Left forelimb (tissue), 1 donor: ENCODE results near the gene CLIP1.
"Not testable (repeated sequence)": the region's sequence is repeated elsewhere in the genome, so short reads cannot be mapped to it uniquely, and the experiment has no call there.

ENCODE experiments used
- DNase-seq: peaks from one replicate; pipeline ENCODE4 v3.0.0-alpha.2; 2018; ENCODE audit warnings: low spot score

Gene CLIP1

GRCh38 chr12:122395319-122395718, 27.1 kb downstream of the CLIP1 start:
- DNase-seq, result no peak

- no peak for DNase-seq
Measured at GRCh38 chr12:122394626-122395194, 27.8 kb downstream of the CLIP1 start.

GRCh38 chr12:122393817-122394216, 28.7 kb downstream of the CLIP1 start:
- DNase-seq, result no peak

GRCh38 chr12:122392411-122392810, 30.1 kb downstream of the CLIP1 start:
- no peak for DNase-seq

DNA sequence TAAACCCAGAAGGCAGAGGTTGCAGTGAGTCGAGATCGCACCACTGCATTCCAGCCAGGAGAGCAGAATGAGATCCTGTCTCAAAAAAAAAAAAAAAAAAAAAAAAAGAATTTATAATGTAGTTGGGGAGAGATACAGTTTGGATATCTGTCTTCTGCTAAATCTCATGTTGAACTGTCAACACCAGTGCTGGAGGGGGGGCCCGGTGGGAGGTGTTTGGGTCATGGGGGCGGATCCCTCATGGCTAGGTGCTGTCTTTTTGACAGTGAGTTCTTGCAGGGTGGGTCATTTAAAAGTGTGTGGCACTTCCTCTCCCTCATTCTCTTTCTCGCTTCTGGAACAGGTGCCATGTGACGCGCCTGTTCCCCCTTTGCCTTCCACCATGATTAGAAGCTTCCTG, 32.8 kb downstream of the CLIP1 start:
- no peak for DNase-seq

GRCh38 chr12:122387887-122388286, 34.6 kb downstream of the CLIP1 start:
- DNase-seq, result no peak

DNA sequence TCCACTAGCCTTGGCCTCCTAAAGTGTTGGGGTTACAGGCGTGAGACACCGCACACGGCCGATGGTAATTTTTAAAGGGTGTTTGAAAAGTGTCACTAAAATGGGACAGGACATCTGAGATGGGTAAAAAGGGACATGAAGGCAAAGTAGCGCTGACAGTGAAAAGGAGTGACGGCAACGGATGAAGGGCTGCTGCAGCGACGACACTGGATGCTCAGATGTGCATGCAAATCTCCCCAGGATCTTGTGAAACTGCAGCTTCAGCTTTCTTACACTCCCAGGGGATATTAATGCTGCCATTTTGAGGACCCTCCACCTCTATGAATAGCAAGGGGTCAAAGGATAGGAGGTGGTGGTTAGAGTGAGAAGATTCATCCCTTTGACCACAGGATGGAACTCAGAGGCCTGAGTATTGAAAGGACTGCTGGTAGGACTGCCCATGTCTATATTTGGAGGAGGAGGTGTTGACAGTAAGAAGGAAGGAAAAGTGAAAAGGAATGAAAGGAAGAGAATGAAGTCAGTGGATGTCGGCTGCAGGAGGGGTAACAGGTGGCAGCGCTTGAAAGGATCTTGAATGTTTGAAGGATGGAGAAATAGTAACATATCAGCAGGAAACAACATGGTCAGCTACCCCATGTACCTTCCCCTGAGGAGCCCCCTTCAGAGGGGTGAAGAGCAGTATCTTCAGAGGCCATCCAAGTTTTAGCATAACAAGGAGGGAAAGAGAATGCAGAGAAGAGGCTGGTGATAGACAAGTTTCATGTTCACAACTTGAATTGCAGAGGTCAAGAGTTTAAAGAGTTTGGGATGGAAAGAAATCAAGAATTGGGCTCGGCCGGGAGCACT, 37.1 kb downstream of the CLIP1 start:
- no peak for DNase-seq

- DNase-seq, result no peak
Measured at GRCh38 chr12:122382919-122383350, 39.5 kb downstream of the CLIP1 start.

GRCh38 chr12:122381021-122381420, 41.4 kb downstream of the CLIP1 start:
- no peak for DNase-seq

DNA sequence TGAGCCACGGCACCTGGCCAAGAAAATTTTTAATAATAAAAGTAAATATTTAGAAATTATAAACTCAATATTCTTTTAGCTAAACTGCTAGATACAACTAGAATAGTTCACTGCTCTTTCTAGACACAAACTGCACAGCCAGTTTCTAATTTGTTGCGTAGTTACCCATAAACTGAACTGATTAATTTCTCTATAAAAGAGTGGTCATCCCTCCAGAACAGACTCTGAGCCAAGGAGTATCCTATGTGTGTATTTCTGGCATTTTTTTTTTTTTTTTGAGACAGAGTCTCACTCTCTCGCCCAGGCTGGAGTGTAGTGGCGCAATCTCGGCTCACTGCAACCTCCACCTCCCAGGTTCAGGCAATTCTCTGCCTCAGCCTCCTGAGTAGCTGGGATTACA, 45.7 kb downstream of the CLIP1 start:
- DNase-seq, result not testable (repeated sequence)

GRCh38 chr12:122374707-122375106, 47.8 kb downstream of the CLIP1 start:
- no peak for DNase-seq

GRCh38 chr12:122371475-122372045, 50.9 kb downstream of the CLIP1 start:
- no peak for DNase-seq

DNA sequence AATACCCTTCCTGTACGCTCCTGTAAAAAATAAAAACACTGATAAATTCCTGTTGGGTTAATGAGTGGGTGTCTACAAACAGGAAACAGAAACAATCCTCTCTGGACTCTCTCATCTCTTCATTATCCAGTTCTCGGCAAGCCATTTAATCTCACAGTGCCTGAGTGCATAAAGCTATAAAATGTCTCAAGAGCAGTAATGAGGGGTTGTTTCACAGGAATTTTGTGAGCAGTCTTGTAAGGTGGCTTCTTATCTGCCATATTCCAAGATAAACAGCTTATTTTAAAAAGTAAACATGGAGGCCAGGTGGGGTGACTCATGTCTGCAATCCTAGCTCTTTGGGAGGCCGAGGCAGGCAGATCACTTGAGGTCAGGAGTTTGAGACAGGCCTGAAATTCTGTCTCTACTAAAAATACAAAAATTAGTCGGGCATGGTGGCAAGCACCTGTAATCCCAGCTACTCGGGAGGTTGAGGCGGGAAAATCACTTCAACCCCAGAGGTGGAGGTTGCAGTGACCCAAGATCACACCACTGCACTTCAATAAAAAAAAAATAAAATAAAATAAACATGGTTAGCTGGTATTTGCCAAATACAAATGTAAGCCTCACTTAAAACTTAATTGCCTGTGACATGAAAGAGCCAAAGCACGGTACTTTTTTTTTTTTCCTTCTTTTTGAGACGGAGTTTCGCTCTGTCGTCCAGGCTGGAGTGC, 54.0 kb downstream of the CLIP1 start:
- no peak for DNase-seq

- not testable (repeated sequence) for DNase-seq
Measured at GRCh38 chr12:122367632-122368031, 54.8 kb downstream of the CLIP1 start.

DNA sequence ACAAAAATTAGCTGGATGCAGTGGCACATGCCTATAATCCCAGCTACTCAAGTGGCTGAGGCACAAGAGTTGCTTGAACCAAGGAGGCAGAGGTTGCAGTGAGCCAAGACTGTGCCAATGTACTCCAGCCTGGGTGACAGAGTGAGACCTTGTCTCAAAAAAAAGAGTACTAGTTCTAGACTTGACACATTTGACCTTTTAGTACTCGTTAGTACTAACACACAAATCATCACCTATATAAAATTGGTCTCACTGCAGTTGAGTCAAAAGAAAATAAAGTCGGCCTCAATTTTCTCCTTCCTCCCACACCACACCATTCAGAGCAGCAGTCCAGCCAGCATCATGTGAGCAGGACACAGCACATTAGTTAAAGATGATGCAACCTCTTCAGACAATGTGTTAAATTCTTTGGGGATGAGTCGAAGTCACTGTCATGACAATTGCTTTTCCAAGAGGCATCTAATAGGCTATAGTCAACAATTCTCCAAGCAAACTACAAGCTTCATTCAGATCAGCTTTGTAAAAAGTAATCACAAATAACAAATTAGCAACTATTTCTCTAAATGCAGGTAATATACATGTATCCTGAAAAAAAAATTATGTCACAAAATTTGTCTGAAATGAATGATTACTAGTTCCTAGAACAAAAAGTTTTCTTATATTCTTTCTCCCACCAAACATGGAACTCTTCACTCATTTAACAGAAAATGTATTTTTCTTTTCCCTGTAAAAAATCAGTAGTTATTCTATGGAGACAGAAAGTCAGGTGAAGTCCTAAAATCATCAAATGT, 55.6 kb downstream of the CLIP1 start:
- no peak for DNase-seq

DNA sequence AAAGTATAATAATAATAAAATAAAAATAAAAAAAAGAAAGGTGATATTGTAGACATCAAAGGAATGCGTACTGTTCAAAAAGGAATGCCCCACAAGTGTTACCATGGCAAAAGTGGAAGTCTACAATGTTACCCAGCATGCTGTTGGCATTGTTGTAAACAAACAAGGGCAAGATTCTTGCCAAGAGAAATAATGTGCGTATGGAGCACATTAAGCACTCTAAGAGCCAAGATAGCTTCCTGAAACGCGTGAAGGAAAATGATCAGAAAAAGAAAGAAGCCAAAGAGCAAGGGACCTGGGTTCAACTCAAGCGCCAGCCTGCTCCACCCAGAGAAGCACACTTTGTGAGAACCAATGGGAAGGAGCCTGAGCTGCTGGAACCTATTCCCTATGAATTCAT, 57.2 kb downstream of the CLIP1 start:
- DNase-seq, result not testable (repeated sequence)

DNA sequence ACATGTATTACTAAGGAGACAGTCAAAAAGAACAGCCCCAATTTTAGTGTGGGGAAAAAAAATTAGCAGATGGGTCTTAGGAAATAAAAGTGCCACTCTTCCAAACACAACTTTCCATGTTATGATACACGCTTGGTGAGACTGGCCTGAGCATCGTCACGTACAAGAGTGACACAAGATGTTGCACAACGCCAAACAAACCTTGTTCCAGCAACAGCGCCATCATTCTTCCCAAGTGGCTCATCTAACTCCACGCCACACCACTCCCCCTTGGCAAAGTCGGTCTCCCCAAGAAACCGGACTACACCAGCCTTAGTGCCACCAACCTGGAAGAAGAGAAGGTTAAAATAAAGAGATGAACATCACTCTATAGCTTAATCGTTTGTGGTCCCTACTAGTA, 58.7 kb downstream of the CLIP1 start:
- DNase-seq, result no peak

- DNase-seq, result no peak
Measured at GRCh38 chr12:122362755-122363154, 59.7 kb downstream of the CLIP1 start.

DNA sequence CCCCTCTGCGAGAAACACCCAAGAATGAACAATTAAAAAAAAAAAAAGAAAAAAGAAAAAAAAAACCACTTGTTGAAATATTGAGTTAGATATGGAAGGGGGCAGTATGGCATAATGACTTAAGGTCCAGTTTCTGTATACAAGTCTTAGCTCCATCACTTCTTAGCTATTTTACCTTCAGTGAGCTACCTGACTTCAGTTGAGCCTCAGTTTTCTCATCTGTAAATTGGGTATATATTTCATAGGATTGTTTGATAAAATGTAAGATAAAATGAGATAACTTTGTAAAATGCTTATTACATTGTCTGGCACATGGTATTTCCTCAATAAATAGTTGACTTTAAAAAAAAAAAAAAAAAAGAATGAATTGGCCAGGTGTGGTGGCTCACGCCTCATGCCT, 64.1 kb downstream of the CLIP1 start:
- not testable (repeated sequence) for DNase-seq

- DNase-seq, result not testable (repeated sequence)
Measured at GRCh38 chr12:122357536-122357935, 64.9 kb downstream of the CLIP1 start.

GRCh38 chr12:122356991-122357390, 65.5 kb downstream of the CLIP1 start:
- not testable (repeated sequence) for DNase-seq

DNA sequence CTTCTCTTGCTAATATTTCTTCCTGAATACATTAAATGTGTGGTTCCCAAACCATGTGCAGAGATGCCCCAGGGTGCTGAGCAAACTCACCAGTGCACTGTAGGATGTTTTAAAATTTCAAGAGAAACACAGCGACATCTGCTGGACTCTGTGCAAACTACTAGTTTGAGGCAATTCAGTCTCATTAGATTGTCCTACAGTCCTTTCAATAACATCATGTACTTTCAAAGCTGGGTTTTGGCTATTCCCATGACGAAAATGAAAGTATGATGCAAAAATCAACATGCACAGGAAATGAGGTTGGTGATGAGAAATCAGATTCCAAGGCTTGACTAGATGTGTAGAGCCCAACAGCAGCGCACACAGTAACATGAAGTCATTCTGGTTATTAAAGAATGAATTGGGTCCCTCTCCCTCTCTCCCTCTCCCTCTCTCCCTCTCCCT, 66.3 kb downstream of the CLIP1 start:
- no peak for DNase-seq
